Endodermal cell (in vitro differentiated cells): ENCODE data around the gene CFLAR. TPM values are rescaled to one million over a fixed set of nuclear protein-coding genes. Genes with fewer than 3 reads are reported as not detected.
A peak's percentile ranks its signal among the peaks of the same experiment; 100 is the strongest.
"Not testable (repeated sequence)": the region's sequence is repeated elsewhere in the genome, so short reads cannot be mapped to it uniquely, and the experiment has no call there.

ENCODE experiments used
- DNase-seq: peaks from one replicate; pipeline ENCODE4 v3.0.0-alpha.2; 2017
- H3K27ac ChIP-seq: 2 replicates; pipeline ENCODE4 v1.5.1; 2013; ENCODE audit warnings: mild to moderate bottlenecking, low read depth, low read length, moderate library complexity
- H3K27me3 ChIP-seq: 2 replicates; pipeline ENCODE4 v1.6.1; 2013; ENCODE audit warnings: mild to moderate bottlenecking, low read length, moderate library complexity; ENCODE audit not compliant: insufficient read depth, control insufficient read depth, poor library complexity, severe bottlenecking
- H3K36me3 ChIP-seq: 2 replicates; pipeline ENCODE4 v1.7.0; 2013; ENCODE audit warnings: mild to moderate bottlenecking, low read length, moderate library complexity; ENCODE audit not compliant: control insufficient read depth, insufficient read depth
- H3K4me1 ChIP-seq: one replicate; pipeline ENCODE4 v1.7.0; 2013; ENCODE audit warnings: low read length; ENCODE audit not compliant: control insufficient read depth, insufficient read depth
- H3K4me3 ChIP-seq: 2 replicates; pipeline ENCODE4 v1.5.1; 2013; ENCODE audit warnings: mild to moderate bottlenecking, low read length, moderate library complexity
- H3K9ac ChIP-seq: 2 replicates; pipeline ENCODE4 v1.6.1; 2013; ENCODE audit warnings: mild to moderate bottlenecking, low read length, moderate library complexity; ENCODE audit not compliant: poor library complexity, severe bottlenecking; ENCODE audit errors: extremely low read depth
- H3K9me3 ChIP-seq: 2 replicates; pipeline ENCODE4 v1.6.1; 2013; ENCODE audit warnings: mild to moderate bottlenecking, low read length, moderate library complexity; ENCODE audit not compliant: control insufficient read depth
- H3K27ac Mint-ChIP-seq: 2 replicates; pipeline ENCODE4 v1.8.0; 2020; ENCODE audit warnings: mixed read lengths
- H3K27me3 Mint-ChIP-seq: 2 replicates; pipeline ENCODE4 v1.8.0; 2021; ENCODE audit warnings: mild to moderate bottlenecking, mixed read lengths; ENCODE audit not compliant: insufficient read depth
- H3K36me3 Mint-ChIP-seq: 2 replicates; pipeline ENCODE4 v1.8.0; 2020; ENCODE audit warnings: low read depth, mixed read lengths
- H3K4me1 Mint-ChIP-seq: 2 replicates; pipeline ENCODE4 v1.8.0; 2020; ENCODE audit warnings: mixed read lengths
- H3K4me3 Mint-ChIP-seq: 2 replicates; pipeline ENCODE4 v1.8.0; 2020; ENCODE audit warnings: mild to moderate bottlenecking, moderate library complexity, mixed read lengths
- H3K9me3 Mint-ChIP-seq: 2 replicates; pipeline ENCODE4 v1.8.0; 2020; ENCODE audit warnings: mild to moderate bottlenecking, mixed read lengths
- CTCF ChIP-seq: fragments of 200-600 bp; sonication (generic); conservative IDR thresholded peaks from 2 replicates; pipeline ENCODE4 v1.5.0; 2021; ENCODE audit warnings: antibody characterized with exemption, mild to moderate bottlenecking
- WGBS, 2 experiments: methylation state at CpG; one replicate each; pipeline versions ENCODE4 v1.1.5 to v1.1.7; 2013; ENCODE audit warnings: missing lambda C conversion rate in 2 of 2, mixed read lengths in 1 of 2; ENCODE audit not compliant: insufficient coverage in 1 of 2, insufficient read length in 1 of 2; 5-methylcytosine and 5-hydroxymethylcytosine counted together
- total RNA-seq, 2 donors: library from RNA; stranded (reverse); fragmentation: NEBNext Ultra II Directional in 1 of 2; extraction: Animal tissue kit (Norgen Biotek cat#: 25700) in 1 of 2; gene quantifications; 2 replicates in 1 of 2; 3 replicates in 1 of 2; pipeline ENCODE4 v1.2.1, GENCODE V29; 2021

CFLAR gene
- total RNA-seq, 2 donors from 2014 or later: 168 to 197 TPM

GRCh38 chr2:201182650-201183364 is 66.8 kb downstream of the CFLAR start, which contains the start of gene CASP10:
TSS of gene CASP10 (plus strand) at chr2:201183141. CDS start at chr2:201185778, 2,637 bp downstream.
- Histone ChIP-seq H3K27me3 (no peaks in the 10 kb centered on the region), H3K9ac (peak within 1 kb of the TSS; percentile 21), H3K36me3 (no peaks in the 10 kb centered on the region), H3K9me3 (peaks cover 26% of the 10 kb centered on the region), H3K4me1 (no peaks in the 10 kb centered on the region), H3K4me3 (peak within 1 kb of the TSS; percentile 69), H3K27ac (no peak within 1 kb of the TSS)
- peak; percentile 63 for TF ChIP-seq CTCF
- peak; percentile 61 for DNase-seq
- Mint-ChIP-seq H3K4me1 (peaks cover 10% of the 10 kb centered on the region), H3K27ac (peak within 1 kb of the TSS; percentile 86), H3K4me3 (peak within 1 kb of the TSS; percentile 46), H3K36me3 (peaks cover 11% of the 10 kb centered on the region), H3K27me3 (no peaks in the 10 kb centered on the region), H3K9me3 (peaks cover 25% of the 10 kb centered on the region)
- WGBS, 2 experiments: 80 to 84% methylated on average over 11 of the region's 11 CpGs

DNA sequence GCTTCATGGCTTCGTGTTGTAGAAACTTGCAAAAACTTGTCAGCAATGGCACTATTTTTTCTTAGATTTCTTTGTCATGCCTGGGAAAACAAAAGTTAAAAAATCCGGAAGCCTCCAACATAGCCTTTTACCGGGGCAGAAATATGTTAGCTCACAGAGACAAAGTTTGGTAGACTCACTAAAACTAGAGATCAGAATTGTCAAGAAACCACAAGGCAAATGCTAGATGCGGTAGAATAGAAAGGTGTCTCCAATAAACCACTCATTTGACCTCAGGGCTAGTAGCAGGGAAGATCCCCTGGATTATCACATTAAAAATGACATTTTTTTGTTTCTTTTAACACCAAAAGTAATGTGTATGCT is 67.4 kb downstream of the CFLAR start:
- Mint-ChIP-seq H3K4me1 (peaks cover 10% of the 10 kb centered on the region), H3K4me3 (peak overlapping the region; percentile 46), H3K27me3 (no peaks in the 10 kb centered on the region), H3K27ac (peak overlapping the region; percentile 86), H3K36me3 (peaks cover 13% of the 10 kb centered on the region), H3K9me3 (peaks cover 21% of the 10 kb centered on the region)
- no peak for TF ChIP-seq CTCF
- Histone ChIP-seq H3K9me3 (peaks cover 20% of the 10 kb centered on the region), H3K36me3 (no peaks in the 10 kb centered on the region), H3K27ac (no peak overlapping the region), H3K4me1 (no peaks in the 10 kb centered on the region), H3K9ac (peak overlapping the region; percentile 21), H3K27me3 (no peaks in the 10 kb centered on the region), H3K4me3 (peak overlapping the region; percentile 69)
- WGBS, 2 experiments: 90 to 91% methylated on average over 4 of the region's 4 CpGs
- DNase-seq: no peak

DNA sequence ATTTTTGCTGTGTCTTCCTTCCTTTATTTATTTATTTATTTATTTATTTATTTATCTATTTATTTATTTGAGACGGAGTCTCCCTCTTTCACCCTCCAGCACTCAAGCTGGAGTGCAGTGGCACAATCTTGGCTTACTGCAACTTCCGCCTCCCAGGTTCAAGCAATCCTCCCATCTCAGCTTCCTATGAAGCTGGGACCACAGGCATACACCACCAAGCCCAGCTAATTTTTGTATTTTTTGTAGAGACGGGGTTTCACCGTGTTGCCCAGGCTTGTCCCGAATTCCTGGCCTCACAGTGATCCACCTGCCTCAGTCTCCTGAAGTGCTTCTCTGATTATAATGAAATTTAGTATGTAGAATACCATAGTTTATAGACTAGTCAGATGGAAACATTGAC is 67.9 kb downstream of the CFLAR start:
- peaks cover 19% of the 10 kb centered on the region for H3K9me3 Mint-ChIP-seq

GRCh38 chr2:201184248-201184647 is 68.3 kb downstream of the CFLAR start:
- not testable (repeated sequence) for H3K27ac Mint-ChIP-seq

More for the DNA sequence above, 67.9 kb downstream of the CFLAR start:
- not testable (repeated sequence) for H3K27ac ChIP-seq, H3K27me3 ChIP-seq, H3K4me3 ChIP-seq, H3K4me1 ChIP-seq, H3K4me1 Mint-ChIP-seq, H3K36me3 ChIP-seq, DNase-seq, H3K27ac Mint-ChIP-seq, H3K27me3 Mint-ChIP-seq, H3K9ac ChIP-seq
- peaks cover 15% of the 10 kb centered on the region for H3K36me3 Mint-ChIP-seq
- peak overlapping the region; percentile 46 for H3K4me3 Mint-ChIP-seq
- H3K9me3 ChIP-seq: peaks cover 15% of the 10 kb centered on the region
- 90 to 100% methylated on average over 2 to 5 of the region's 5 CpGs for WGBS, 2 experiments

More at GRCh38 chr2:201184248-201184647, 68.3 kb downstream of the CFLAR start:
- peak overlapping the region; percentile 46 for H3K4me3 Mint-ChIP-seq
- not testable (repeated sequence) for DNase-seq, H3K9ac ChIP-seq, H3K4me1 ChIP-seq, H3K27me3 ChIP-seq, H3K4me1 Mint-ChIP-seq, H3K4me3 ChIP-seq, H3K27me3 Mint-ChIP-seq, H3K36me3 ChIP-seq, H3K27ac ChIP-seq
- H3K9me3 ChIP-seq: peaks cover 11% of the 10 kb centered on the region
- H3K9me3 Mint-ChIP-seq: peaks cover 15% of the 10 kb centered on the region
- peaks cover 15% of the 10 kb centered on the region for H3K36me3 Mint-ChIP-seq
- 94 to 95% methylated on average over 2 to 6 of the region's 6 CpGs for WGBS, 2 experiments
